ENCODE data around the gene NPHS1. TPM values are rescaled to one million over a fixed set of nuclear protein-coding genes. Genes with fewer than 3 reads are reported as not detected.

Gene NPHS1
- total and polyA plus RNA-seq, 2 of the 8 experiments (the other 6 are each of a cell fraction or from before 2014, with no cell fraction given): 1.3 to 1.4 TPM

DNA sequence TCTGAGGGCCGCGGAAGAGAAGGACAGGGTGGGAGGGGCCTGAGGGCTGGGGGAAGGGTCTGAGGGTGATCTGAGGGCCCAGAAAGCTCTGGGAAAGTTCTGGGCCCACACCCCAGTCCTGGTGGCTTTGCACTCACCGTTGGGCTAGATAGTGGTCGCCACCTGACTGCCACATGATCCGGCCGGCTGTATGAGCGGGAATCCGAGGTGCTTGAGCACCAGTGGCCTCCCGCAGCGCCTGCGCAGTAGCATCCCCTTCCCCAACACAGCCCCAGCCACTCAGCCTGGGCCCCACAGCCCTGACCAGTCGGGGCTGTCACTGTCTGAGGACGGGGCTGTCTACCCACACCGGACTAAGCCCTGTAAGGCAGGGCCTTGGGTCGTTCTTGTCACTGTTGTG lies 54.6 kb downstream of the NPHS1 start:
- H4K20me1 ChIP-seq (replicated peaks in 1 of 2; ENCODE audit: control insufficient read depth in 1 of 2, insufficient read depth in 2 of 2, low read length in 2 of 2): no peaks in the 10 kb centered on the region
- no peak overlapping the region for H3K4ac ChIP-seq (replicated peaks; ENCODE audit: insufficient read length, low read depth, low read length)
- H4K5ac ChIP-seq (ENCODE audit: insufficient read length, low read depth, low read length): peak overlapping the region; percentile 78
- H3K36me3 ChIP-seq (ENCODE audit: control insufficient read depth in 2 of 4, insufficient read depth in 4 of 4, low read length in 3 of 4): no peaks in the 10 kb centered on the region
- H2BK20ac ChIP-seq (ENCODE audit: low read length): no peak overlapping the region
- 6% methylated on average over 9 of the region's 15 CpGs; no CpG with 5 or more reads in 1 of the 2 experiments for WGBS, 2 experiments (ENCODE audit: extremely low coverage in 1 of 2, insufficient coverage in 1 of 2, insufficient read length in 1 of 2, insufficient replicate concordance in 2 of 2, low coverage in 1 of 2, low lambda C conversion rate in 2 of 2, missing lambda C conversion rate in 1 of 2)
- H3K27ac ChIP-seq (ENCODE audit: low read depth, low read length): no peak overlapping the region
- H3K18ac ChIP-seq (ENCODE audit: extremely low read depth, low read length): no peak overlapping the region; the same call in none of the 2 replicates
- no peak overlapping the region for H3K14ac ChIP-seq (ENCODE audit: insufficient read length)
- ChIA-PET POLR2A (ENCODE audit: partially characterized antibody) (interaction anchor here (0.6 to 0.9 kb wide), 2 partner anchors 18 to 22 kb away, joined by 3 to 4 read pairs; no protein-coding TSS in a partner anchor), CTCF (ENCODE audit: partially characterized antibody) (interaction anchor here (0.9 to 3.6 kb wide), 4 partner anchors 10 to 127 kb away, joined by 3 to 13 read pairs (median 4); no protein-coding TSS in a partner anchor)
- FAIRE-seq: no peak
- H3K27me3 ChIP-seq (replicated peaks in 1 of 4; ENCODE audit: control insufficient read depth in 3 of 4, extremely low read depth in 1 of 4, insufficient read depth in 3 of 4, low read length in 3 of 4): peaks cover 6 to 23% (median 20%) of the 10 kb centered on the region in 4 experiments
- TF ChIP-seq, protein P1, sequence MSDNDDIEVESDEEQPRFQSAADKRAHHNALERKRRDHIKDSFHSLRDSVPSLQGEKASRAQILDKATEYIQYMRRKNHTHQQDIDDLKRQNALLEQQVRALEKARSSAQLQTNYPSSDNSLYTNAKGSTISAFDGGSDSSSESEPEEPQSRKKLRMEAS (IDR thresholded peaks at IDR 0.05): peak; percentile 99
- TF ChIP-seq SIN3A (conservative IDR thresholded peaks at IDR 0.05 in 1 of 2, IDR thresholded peaks at IDR 0.05 in 1 of 2; ENCODE audit: low read depth in 1 of 2, low read length in 2 of 2): no peak
- TF ChIP-seq, protein P2, sequence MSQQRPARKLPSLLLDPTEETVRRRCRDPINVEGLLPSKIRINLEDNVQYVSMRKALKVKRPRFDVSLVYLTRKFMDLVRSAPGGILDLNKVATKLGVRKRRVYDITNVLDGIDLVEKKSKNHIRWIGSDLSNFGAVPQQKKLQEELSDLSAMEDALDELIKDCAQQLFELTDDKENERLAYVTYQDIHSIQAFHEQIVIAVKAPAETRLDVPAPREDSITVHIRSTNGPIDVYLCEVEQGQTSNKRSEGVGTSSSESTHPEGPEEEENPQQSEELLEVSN (IDR thresholded peaks at IDR 0.05): peak; percentile 99
- TF ChIP-seq RNF2 (IDR thresholded peaks at IDR 0.05; ENCODE audit: borderline replicate concordance, low read depth, low read length, missing control alignments, poor library complexity, severe bottlenecking): no peak
- TF ChIP-seq CHD2 (IDR thresholded peaks at IDR 0.05; ENCODE audit: low read length): peak; percentile 39; the same call in 1 of the 2 replicates
- peak; percentile 45 for TF ChIP-seq NRF1 (IDR thresholded peaks at IDR 0.05; ENCODE audit: low read depth, low read length)
- TF ChIP-seq POU5F1 (IDR thresholded peaks at IDR 0.05; ENCODE audit: low read depth, low read length): no peak
- TF ChIP-seq, protein P3, sequence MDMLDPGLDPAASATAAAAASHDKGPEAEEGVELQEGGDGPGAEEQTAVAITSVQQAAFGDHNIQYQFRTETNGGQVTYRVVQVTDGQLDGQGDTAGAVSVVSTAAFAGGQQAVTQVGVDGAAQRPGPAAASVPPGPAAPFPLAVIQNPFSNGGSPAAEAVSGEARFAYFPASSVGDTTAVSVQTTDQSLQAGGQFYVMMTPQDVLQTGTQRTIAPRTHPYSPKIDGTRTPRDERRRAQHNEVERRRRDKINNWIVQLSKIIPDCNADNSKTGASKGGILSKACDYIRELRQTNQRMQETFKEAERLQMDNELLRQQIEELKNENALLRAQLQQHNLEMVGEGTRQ (IDR thresholded peaks at IDR 0.05; ENCODE audit: low read length): peak; percentile 78
- H4K91ac ChIP-seq (replicated peaks; ENCODE audit: insufficient read length, low read length): peak overlapping the region; percentile 54
- peak overlapping the region; percentile 90 for H2BK120ac ChIP-seq (replicated peaks; ENCODE audit: low read depth, low read length)
- H3K79me2 ChIP-seq (ENCODE audit: control insufficient read depth in 1 of 2, insufficient read depth in 2 of 2, low read length in 2 of 2): no peaks in the 10 kb centered on the region
- H3K4me2 ChIP-seq (ENCODE audit: insufficient read depth in 1 of 2, low read depth in 2 of 2, low read length in 2 of 2): peak overlapping the region; percentile 73 to 89
- peaks cover 11% of the 10 kb centered on the region; the same call in 1 of the 2 replicates for H3K23me2 ChIP-seq (ENCODE audit: low read depth, low read length)
- H3K4me1 ChIP-seq (replicated peaks in 1 of 4; ENCODE audit: control insufficient read depth in 3 of 4, insufficient read depth in 4 of 4, low read length in 3 of 4): peaks cover 0 to 9% (median 4%) of the 10 kb centered on the region in 4 experiments; a peak in 5 of 7 replicates
- no peak overlapping the region for H3K9ac ChIP-seq (replicated peaks in 1 of 4; ENCODE audit: extremely low read depth in 1 of 4, low read depth in 3 of 4, low read length in 3 of 4)
- 0 out of 2 replicates have a peak overlapping the region, but pooled peaks have one; percentile 50 for H2BK12ac ChIP-seq (ENCODE audit: low read depth, low read length)
- H2BK15ac ChIP-seq (ENCODE audit: low read length): no peak overlapping the region
- H4K8ac ChIP-seq (ENCODE audit: extremely low read depth, insufficient read depth, low read length): peak overlapping the region; percentile 66; the same call in 1 of the 2 replicates
- H3K79me1 ChIP-seq (ENCODE audit: low read depth, low read length): no peaks in the 10 kb centered on the region
- peak overlapping the region; percentile 16 to 59 (median 24); a peak in 4 of 8 replicates for H3K4me3 ChIP-seq (ENCODE audit: extremely low read depth in 1 of 4, insufficient read depth in 2 of 4, low read depth in 3 of 4, low read length in 4 of 4)
- no peak overlapping the region for H3K56ac ChIP-seq (replicated peaks; ENCODE audit: insufficient read length, low read depth, low read length)
- peak overlapping the region; percentile 85 for H2AFZ ChIP-seq (ENCODE audit: low read length)
- peak in 1 of 2 experiments; percentile 82 for DNase-seq (ENCODE audit: low read depth in 1 of 2, low spot score in 2 of 2)
- no peak overlapping the region for H3K23ac ChIP-seq (ENCODE audit: insufficient read length)
- H2BK5ac ChIP-seq (ENCODE audit: low read depth, low read length): no peak overlapping the region; the same call in 1 of the 2 replicates
- no peak overlapping the region for H2AK5ac ChIP-seq (ENCODE audit: low read depth, low read length)
- H3K9me3 ChIP-seq (ENCODE audit: insufficient read depth in 2 of 2, low read depth in 1 of 2, low read length in 1 of 2): no peaks in the 10 kb centered on the region
